K562 (cell line): ENCODE measurements around the gene SNAPC2. TPM values are rescaled to one million over a fixed set of nuclear protein-coding genes. Genes with fewer than 3 reads are reported as not detected.
A peak's percentile ranks its signal among the peaks of the same experiment; 100 is the strongest.

Source experiments
- ADNP ChIP-seq: fragments of 200-800 bp; sonication (Bioruptor generic); IDR thresholded peaks from 2 replicates; pipeline ENCODE4 v1.6.1; 2016; ENCODE audit warnings: missing genetic modification characterization, missing compliant biosample characterization
- FOXA3 ChIP-seq, 2 experiments: fragments of 450-650 bp in 1 of 2; sonication (generic) in 1 of 2; formaldehyde crosslinking; IDR thresholded peaks in 1 of 2; conservative IDR thresholded peaks in 1 of 2; 2 replicates each; pipeline versions ENCODE4 v1.4.0 to v1.8.0; 2020 to 2022; ENCODE audit warnings: mild to moderate bottlenecking in 2 of 2, missing genetic modification reagents in 1 of 2
- NCOA4 ChIP-seq: fragments of 450-650 bp; IDR thresholded peaks from 2 replicates; pipeline ENCODE4 v1.6.1; 2018; ENCODE audit warnings: mild to moderate bottlenecking; ENCODE audit not compliant: partially characterized antibody
- NFATC3 ChIP-seq: fragments of 450-650 bp; IDR thresholded peaks from 2 replicates; pipeline ENCODE4 v1.6.1; 2017; ENCODE audit warnings: mild to moderate bottlenecking
- NFXL1 ChIP-seq: fragments of 450-650 bp; formaldehyde crosslinking; IDR thresholded peaks from 2 replicates; pipeline ENCODE4 v1.4.0; 2021; ENCODE audit warnings: mild to moderate bottlenecking
- POLR2G ChIP-seq: fragments of 200-400 bp; formaldehyde crosslinking; IDR thresholded peaks from 2 replicates; pipeline ENCODE4 v1.6.1; 2017; ENCODE audit warnings: low read depth, mild to moderate bottlenecking, antibody characterized with exemption, low read length, moderate library complexity
- RBFOX2 ChIP-seq: fragments of 200-400 bp; formaldehyde crosslinking; IDR thresholded peaks from 2 replicates; pipeline ENCODE4 v1.6.1; 2017; ENCODE audit warnings: low read depth, mild to moderate bottlenecking, low read length, moderate library complexity
- SIN3A ChIP-seq, 2 experiments: fragments of 150-350 bp in 1 of 2; IDR thresholded peaks; 2 replicates each; pipeline ENCODE4 v1.6.1; 2011 to 2016; ENCODE audit warnings: borderline replicate concordance in 2 of 2, low read depth in 2 of 2, low read length in 2 of 2, mild to moderate bottlenecking in 2 of 2, moderate library complexity in 2 of 2; ENCODE audit not compliant: control insufficient read depth in 1 of 2
- SIX5 ChIP-seq, 2 experiments: IDR thresholded peaks; 2 replicates each; pipeline ENCODE4 v1.6.1; 2011; ENCODE audit warnings: low read length in 2 of 2, borderline replicate concordance in 1 of 2, low read depth in 1 of 2, mild to moderate bottlenecking in 1 of 2, moderate library complexity in 1 of 2; ENCODE audit not compliant: insufficient read depth in 1 of 2
- SREBF2 ChIP-seq: sonication (generic); formaldehyde crosslinking; IDR thresholded peaks from 2 replicates; pipeline ENCODE4 v1.4.0; 2020; ENCODE audit warnings: mild to moderate bottlenecking, missing genetic modification reagents
- SUPT5H ChIP-seq: fragments of 450-650 bp; IDR thresholded peaks from 2 replicates; pipeline ENCODE4 v1.6.1; 2016
- TAF15 ChIP-seq: fragments of 200-400 bp; formaldehyde crosslinking; IDR thresholded peaks from 2 replicates; pipeline ENCODE4 v1.6.1; 2017; ENCODE audit warnings: mild to moderate bottlenecking, low read depth, low read length, moderate library complexity
- TEAD1 ChIP-seq, 2 experiments: fragments of 450-650 bp in 1 of 2; sonication (generic) in 1 of 2; formaldehyde crosslinking; IDR thresholded peaks; 2 replicates each; pipeline versions ENCODE4 v1.4.0 to v1.8.0; 2020 to 2022; ENCODE audit warnings: mild to moderate bottlenecking in 2 of 2, missing genetic modification reagents in 1 of 2
- TRIM24 ChIP-seq, 2 experiments: fragments of 450-650 bp; IDR thresholded peaks; 2 replicates each; pipeline ENCODE4 v1.6.1; 2016
- polyA plus RNA-seq, 8 experiments: library from polyadenylated mRNA; depleted of rRNA in 4 of 8; stranded (reverse) in 5 of 8; unstranded in 3 of 8; fragments of >200 nt; fragmentation: Nextera tagmentation in 2 of 8; fragmentation: Illumina TruSeq in 1 of 8; extraction: Ambion mirVana in 2 of 8; extraction: Trizol in 1 of 8; gene quantifications; 2 replicates each; pipeline versions ENCODE4 v1.2.1 to v1.2.3, GENCODE V29; 2011 to 2014; ENCODE audit warnings: inconsistent platforms in 1 of 8, missing spikeins in 1 of 8
- total RNA-seq, 7 experiments: library from RNA; depleted of rRNA in 6 of 7; stranded (reverse); fragments of >200 nt in 6 of 7; fragmentation: Illumina TruSeq in 2 of 7; extraction: Trizol in 2 of 7; gene quantifications; 2 replicates each; pipeline versions ENCODE4 v1.2.1 to v1.2.3, GENCODE V29; 2011 to 2021; ENCODE audit warnings: low replicate concordance in 1 of 7
- TF ChIP-seq, protein P1 (sequence below): fragments of 250-450 bp; sonication (Bioruptor Pico); IDR thresholded peaks from 2 replicates; pipeline ENCODE4 v1.8.0; 2021; ENCODE audit warnings: borderline replicate concordance, mild to moderate bottlenecking, moderate library complexity; ENCODE audit not compliant: poor library complexity, severe bottlenecking
- TF ChIP-seq, protein P2 (sequence below): fragments of 450-650 bp; formaldehyde crosslinking; IDR thresholded peaks from 2 replicates; pipeline ENCODE4 v1.4.0; 2022; ENCODE audit warnings: missing genetic modification characterization

SNAPC2 gene
- total and polyA plus RNA-seq, 9 of the 15 experiments (the other 6 are each of a cell fraction or from before 2014, with no cell fraction given), result 0.59 to 45.1 (median 15.3) TPM

DNA sequence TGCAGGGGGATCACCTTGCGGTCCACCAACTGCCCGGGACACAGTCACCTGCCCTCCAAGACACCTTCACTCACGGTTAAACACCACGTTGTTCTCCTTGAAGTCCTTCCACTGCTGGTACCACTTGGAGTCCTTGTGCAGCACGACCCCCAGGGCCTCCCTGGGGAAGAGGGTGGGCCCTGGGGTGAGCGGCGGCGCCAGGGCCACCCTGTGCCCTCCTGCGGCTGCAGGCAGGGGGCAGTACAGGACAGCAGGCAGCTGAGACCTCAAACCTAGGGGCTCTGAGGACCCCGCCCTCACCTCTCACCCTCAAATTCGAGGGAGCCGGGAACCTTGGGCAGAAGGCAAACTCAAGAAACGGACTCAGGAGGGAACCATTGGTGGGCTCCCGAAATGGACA, 13.3 kb downstream of the SNAPC2 start (continued):
- TF ChIP-seq, protein P1, sequence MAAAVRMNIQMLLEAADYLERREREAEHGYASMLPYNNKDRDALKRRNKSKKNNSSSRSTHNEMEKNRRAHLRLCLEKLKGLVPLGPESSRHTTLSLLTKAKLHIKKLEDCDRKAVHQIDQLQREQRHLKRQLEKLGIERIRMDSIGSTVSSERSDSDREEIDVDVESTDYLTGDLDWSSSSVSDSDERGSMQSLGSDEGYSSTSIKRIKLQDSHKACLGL (CRISPR knock-in tag), result no peak
- TF ChIP-seq NFATC3, result no peak
- TF ChIP-seq TRIM24 (IDR thresholded peaks at IDR 0.05), result no peak
- TF ChIP-seq SIX5 (IDR thresholded peaks at IDR 0.05; ENCODE audit: borderline replicate concordance in 1 of 2, insufficient read depth in 1 of 2, low read depth in 1 of 2, low read length in 2 of 2), result no peak
- TF ChIP-seq NCOA4, result no peak
- TF ChIP-seq POLR2G, result peak; percentile 58; the same call in 1 of the 2 replicates
- TF ChIP-seq TAF15, result no peak
- TF ChIP-seq, protein P2, sequence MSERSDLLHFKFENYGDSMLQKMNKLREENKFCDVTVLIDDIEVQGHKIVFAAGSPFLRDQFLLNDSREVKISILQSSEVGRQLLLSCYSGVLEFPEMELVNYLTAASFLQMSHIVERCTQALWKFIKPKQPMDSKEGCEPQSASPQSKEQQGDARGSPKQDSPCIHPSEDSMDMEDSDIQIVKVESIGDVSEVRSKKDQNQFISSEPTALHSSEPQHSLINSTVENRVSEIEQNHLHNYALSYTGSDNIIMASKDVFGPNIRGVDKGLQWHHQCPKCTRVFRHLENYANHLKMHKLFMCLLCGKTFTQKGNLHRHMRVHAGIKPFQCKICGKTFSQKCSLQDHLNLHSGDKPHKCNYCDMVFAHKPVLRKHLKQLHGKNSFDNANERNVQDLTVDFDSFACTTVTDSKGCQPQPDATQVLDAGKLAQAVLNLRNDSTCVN (CRISPR knock-in tag), result no peak
- TF ChIP-seq FOXA3 (CRISPR knock-in tag; conservative IDR thresholded peaks at IDR 0.05 in 1 of 2, IDR thresholded peaks at IDR 0.05 in 1 of 2), result no peak
- no peak for TF ChIP-seq ADNP (tag)
- no peak for TF ChIP-seq SUPT5H
- no peak for TF ChIP-seq NFXL1 (CRISPR knock-in tag)
- no peak for TF ChIP-seq SREBF2
- TF ChIP-seq RBFOX2, result peak; percentile 34
- no peak for TF ChIP-seq SIN3A (IDR thresholded peaks at IDR 0.05; ENCODE audit: borderline replicate concordance in 2 of 2, control insufficient read depth in 1 of 2, low read depth in 2 of 2, low read length in 2 of 2)
- TF ChIP-seq TEAD1 (CRISPR knock-in tag; IDR thresholded peaks at IDR 0.05), result no peak
